H9 (cell line): ENCODE results near the gene SRPK2. TPM values are rescaled to one million over a fixed set of nuclear protein-coding genes. Genes with fewer than 3 reads are reported as not detected.
A peak's percentile ranks its signal among the peaks of the same experiment; 100 is the strongest.

Experiments used
- DNase-seq: peaks from one replicate; pipeline ENCODE4 v3.0.0-alpha.2; 2017
- H2AFZ ChIP-seq: one replicate; pipeline ENCODE4 v1.6.1; 2013; ENCODE audit warnings: mild to moderate bottlenecking, low read length, control low read depth, moderate library complexity
- H2AK5ac ChIP-seq: 2 replicates; pipeline ENCODE4 v1.6.1; 2013; ENCODE audit warnings: low read length, control low read depth, mixed read lengths; ENCODE audit not compliant: insufficient read length
- H2BK120ac ChIP-seq: one replicate; pipeline ENCODE4 v1.6.1; 2013; ENCODE audit warnings: low read depth, mild to moderate bottlenecking, low read length, control low read depth, inconsistent platforms; ENCODE audit not compliant: poor library complexity, severe bottlenecking
- H2BK12ac ChIP-seq: 2 replicates; pipeline ENCODE4 v1.6.1; 2013; ENCODE audit warnings: low read length, control low read depth, mixed read lengths, low read depth; ENCODE audit not compliant: insufficient read length
- H2BK15ac ChIP-seq: 2 replicates; pipeline ENCODE4 v1.6.1; 2013; ENCODE audit warnings: low read depth, low read length, control low read depth
- H2BK20ac ChIP-seq: one replicate; pipeline ENCODE4 v1.6.1; 2013; ENCODE audit warnings: low read depth, mild to moderate bottlenecking, low read length, control low read depth, inconsistent platforms; ENCODE audit not compliant: poor library complexity, severe bottlenecking
- H2BK5ac ChIP-seq: 2 replicates; pipeline ENCODE4 v1.6.1; 2013; ENCODE audit warnings: low read length, control low read depth, mixed read lengths; ENCODE audit not compliant: insufficient read length
- H3K14ac ChIP-seq: 2 replicates; pipeline ENCODE4 v1.6.1; 2013; ENCODE audit warnings: low read length, control low read depth; ENCODE audit not compliant: insufficient read depth
- H3K18ac ChIP-seq: 2 replicates; pipeline ENCODE4 v1.6.1; 2013; ENCODE audit warnings: low read depth, mild to moderate bottlenecking, mixed read lengths, low read length, control low read depth; ENCODE audit not compliant: insufficient read length
- H3K23ac ChIP-seq: 2 replicates; pipeline ENCODE4 v1.6.1; 2013; ENCODE audit warnings: low read length, control low read depth, mixed read lengths, low read depth; ENCODE audit not compliant: insufficient read length
- H3K23me2 ChIP-seq: 2 replicates; pipeline ENCODE4 v1.6.1; 2013; ENCODE audit warnings: low read depth, mild to moderate bottlenecking, mixed read lengths, low read length, control low read depth; ENCODE audit not compliant: insufficient read length, poor library complexity, severe bottlenecking
- H3K27ac ChIP-seq: 2 replicates; pipeline ENCODE4 v1.5.1; 2013; ENCODE audit warnings: low read length, control low read depth, mixed read lengths, low read depth; ENCODE audit not compliant: insufficient read length
- H3K27me3 ChIP-seq: 2 replicates; pipeline ENCODE4 v1.6.1; 2013; ENCODE audit warnings: low read length, control low read depth, inconsistent platforms; ENCODE audit not compliant: insufficient read depth
- H3K4ac ChIP-seq: 2 replicates; pipeline ENCODE4 v1.6.1; 2013; ENCODE audit warnings: low read depth, mild to moderate bottlenecking, control low read depth, inconsistent platforms, low read length, moderate library complexity
- H3K4me1 ChIP-seq: 2 replicates; pipeline ENCODE4 v1.6.1; 2013; ENCODE audit warnings: low read length, control low read depth, inconsistent platforms; ENCODE audit not compliant: insufficient read depth
- H3K4me2 ChIP-seq: 2 replicates; pipeline ENCODE4 v1.6.1; 2013; ENCODE audit warnings: low read length, control low read depth, mixed read lengths; ENCODE audit not compliant: insufficient read length, insufficient read depth
- H3K56ac ChIP-seq: 2 replicates; pipeline ENCODE4 v1.6.1; 2013; ENCODE audit warnings: low read depth, mild to moderate bottlenecking, mixed read lengths, low read length, control low read depth; ENCODE audit not compliant: insufficient read length
- H3K79me1 ChIP-seq: 2 replicates; pipeline ENCODE4 v1.6.1; 2013; ENCODE audit warnings: low read depth, mild to moderate bottlenecking, moderate library complexity, low read length, control low read depth, inconsistent platforms; ENCODE audit not compliant: insufficient read depth, poor library complexity, severe bottlenecking
- H3K79me2 ChIP-seq: 2 replicates; pipeline ENCODE4 v1.6.1; 2013; ENCODE audit warnings: low read length, control low read depth, inconsistent platforms; ENCODE audit not compliant: insufficient read depth
- H3K9ac ChIP-seq: 2 replicates; pipeline ENCODE4 v1.6.1; 2013; ENCODE audit warnings: low read length, control low read depth, mixed read lengths; ENCODE audit not compliant: insufficient read length; ENCODE audit errors: extremely low read depth
- H3K9me3 ChIP-seq: one replicate; pipeline ENCODE4 v1.6.1; 2013; ENCODE audit warnings: low read depth, low read length, inconsistent platforms; ENCODE audit not compliant: control insufficient read depth
- H3T11ph ChIP-seq: one replicate; pipeline ENCODE4 v1.6.1; 2013; ENCODE audit warnings: mild to moderate bottlenecking, low read length, control low read depth, inconsistent platforms
- H4K20me1 ChIP-seq: one replicate; pipeline ENCODE4 v1.6.1; 2013; ENCODE audit not compliant: control insufficient read depth, insufficient read length, insufficient read depth
- H4K5ac ChIP-seq: 2 replicates; pipeline ENCODE4 v1.6.1; 2013; ENCODE audit warnings: low read depth, mild to moderate bottlenecking, mixed read lengths, low read length, control low read depth; ENCODE audit not compliant: insufficient read length
- H4K8ac ChIP-seq: replicated peaks from 2 replicates; pipeline ENCODE4 v1.6.1; 2013; ENCODE audit warnings: low read length, control low read depth, mixed read lengths, low read depth; ENCODE audit not compliant: insufficient read length
- H4K91ac ChIP-seq: 2 replicates; pipeline ENCODE4 v1.6.1; 2013; ENCODE audit warnings: low read depth, mild to moderate bottlenecking, moderate library complexity, mixed read lengths, low read length, control low read depth; ENCODE audit not compliant: insufficient read length
- H3K27ac Mint-ChIP-seq, 3 experiments: 2 replicates in 2 of 3; 3 replicates in 1 of 3; pipeline ENCODE4 v1.8.0; 2020 to 2021; ENCODE audit warnings: mixed read lengths in 3 of 3, mild to moderate bottlenecking in 1 of 3, moderate library complexity in 1 of 3
- H3K27me3 Mint-ChIP-seq: 2 replicates; pipeline ENCODE4 v1.8.0; 2021; ENCODE audit warnings: low read depth, mild to moderate bottlenecking, moderate library complexity, mixed read lengths
- H3K36me3 Mint-ChIP-seq, 3 experiments: 2 replicates in 2 of 3; 3 replicates in 1 of 3; pipeline ENCODE4 v1.8.0; 2020 to 2021; ENCODE audit warnings: low read depth in 3 of 3, mixed read lengths in 3 of 3; ENCODE audit not compliant: insufficient read depth in 1 of 3
- H3K4me1 Mint-ChIP-seq, 2 experiments: 2 replicates each; pipeline ENCODE4 v1.8.0; 2020; ENCODE audit warnings: mixed read lengths in 2 of 2
- H3K4me3 Mint-ChIP-seq, 2 experiments: 2 replicates in 1 of 2; 3 replicates in 1 of 2; pipeline ENCODE4 v1.8.0; 2020 to 2021; ENCODE audit warnings: mild to moderate bottlenecking in 2 of 2, mixed read lengths in 2 of 2, moderate library complexity in 1 of 2
- H3K9me3 Mint-ChIP-seq, 2 experiments: 2 replicates in 1 of 2; 3 replicates in 1 of 2; pipeline ENCODE4 v1.8.0; 2020; ENCODE audit warnings: mild to moderate bottlenecking in 2 of 2, mixed read lengths in 2 of 2, moderate library complexity in 1 of 2
- CTCF ChIP-seq: fragments of 200-600 bp; sonication (generic); conservative IDR thresholded peaks from 3 replicates; pipeline ENCODE4 v1.8.0; 2021; ENCODE audit warnings: antibody characterized with exemption, mild to moderate bottlenecking
- WGBS: extraction: QIAGEN DNeasy Blood & Tissue Kit; methylation state at CpG from one replicate; pipeline ENCODE4 v1.1.7; 2013; ENCODE audit warnings: missing lambda C conversion rate, low lambda C conversion rate, mixed read lengths; ENCODE audit not compliant: insufficient read length; ENCODE audit errors: extremely low coverage; 5-methylcytosine and 5-hydroxymethylcytosine counted together
- total RNA-seq: library from RNA; stranded (reverse); gene quantifications from 2 replicates; pipeline ENCODE4 v1.2.1, GENCODE V29; 2021

SRPK2 gene
- total RNA-seq, 1 experiment from 2014 or later: 41.1 TPM

DNA sequence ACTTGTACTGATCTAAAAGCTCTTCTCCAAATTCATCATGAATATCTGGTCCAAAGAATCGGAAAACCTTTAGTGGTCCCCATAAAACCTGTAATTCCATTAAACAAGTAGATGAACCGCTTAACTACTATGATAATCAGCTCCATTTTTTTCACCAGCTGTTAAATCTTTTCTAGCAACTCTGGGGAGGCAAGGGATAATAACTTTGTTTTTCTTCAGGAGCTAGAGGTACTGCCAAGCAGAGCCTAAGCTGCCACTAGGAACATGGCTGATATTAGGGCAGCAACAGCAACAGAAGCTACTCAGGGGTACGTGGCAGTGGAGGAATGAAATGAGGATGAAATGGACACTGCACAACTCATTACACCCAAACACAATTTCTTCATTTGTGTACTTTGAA lies 138.0 kb downstream of the SRPK2 start:
- no peak overlapping the region for H3K27ac ChIP-seq
- no peak overlapping the region for H4K5ac ChIP-seq
- peaks cover 3% of the 10 kb centered on the region; the same call in 1 of the 2 replicates for H3K79me2 ChIP-seq
- H3K79me1 ChIP-seq: peaks cover 2% of the 10 kb centered on the region
- no peak overlapping the region for H2AFZ ChIP-seq
- H2BK5ac ChIP-seq: no peak overlapping the region
- no peak overlapping the region for H3K56ac ChIP-seq
- DNase-seq: no peak
- peaks cover 36 to 37% of the 10 kb centered on the region in 2 experiments for H3K4me1 Mint-ChIP-seq
- no peaks in the 10 kb centered on the region for H3K9me3 ChIP-seq
- H3K23ac ChIP-seq: no peak overlapping the region
- H3K9me3 Mint-ChIP-seq: no peaks in the 10 kb centered on the region; a peak in 1 of 5 replicates
- no peak overlapping the region for H3T11ph ChIP-seq
- no peak overlapping the region for H2BK12ac ChIP-seq
- H2BK20ac ChIP-seq: no peak overlapping the region
- no peak overlapping the region for H4K91ac ChIP-seq
- peaks cover 6% of the 10 kb centered on the region; the same call in 1 of the 2 replicates for H3K4me1 ChIP-seq
- no peak overlapping the region for H2BK15ac ChIP-seq
- no peaks in the 10 kb centered on the region for H4K20me1 ChIP-seq
- no peaks in the 10 kb centered on the region for H3K36me3 Mint-ChIP-seq
- H3K27me3 ChIP-seq: no peaks in the 10 kb centered on the region
- H3K4ac ChIP-seq: no peak overlapping the region
- H2BK120ac ChIP-seq: no peak overlapping the region
- H3K27ac Mint-ChIP-seq: peak overlapping the region in 2 of 3 experiments; percentile 11 to 68; a peak in 3 of 7 replicates
- no peak overlapping the region for H3K18ac ChIP-seq
- H3K23me2 ChIP-seq: no peaks in the 10 kb centered on the region
- H4K8ac ChIP-seq: no peak overlapping the region
- no peak for TF ChIP-seq CTCF
- no CpG with 5 or more reads among the region's 3 CpGs for WGBS
- H3K4me2 ChIP-seq: no peak overlapping the region
- no peak overlapping the region for H3K9ac ChIP-seq
- H2AK5ac ChIP-seq: no peak overlapping the region
- H3K27me3 Mint-ChIP-seq: no peaks in the 10 kb centered on the region
- no peak overlapping the region; a peak in 1 of 5 replicates for H3K4me3 Mint-ChIP-seq
- no peak overlapping the region for H3K14ac ChIP-seq
